ENCODE results near the gene VN1R4. TPM values are rescaled to one million over a fixed set of nuclear protein-coding genes. Genes with fewer than 3 reads are reported as not detected.
A peak's percentile ranks its signal among the peaks of the same experiment; 100 is the strongest.
"Not testable (repeated sequence)": the region's sequence is repeated elsewhere in the genome, so short reads cannot be mapped to it uniquely, and the experiment has no call there.

VN1R4 gene
- not detected in 2 replicates for total RNA-seq (2014; rRNA removed; shearing (Covaris generic))

GRCh38 chr19:53267623-53268022 is at the start of gene VN1R4:
VN1R4 (minus strand) TSS chr19:53267723; CDS start chr19:53267665, 58 bp downstream.
- not testable (repeated sequence) for DNase-seq (ENCODE audit: low read depth)

GRCh38 chr19:53311897-53312296 is 44.4 kb upstream of the VN1R4 start:
- DNase-seq (ENCODE audit: low read depth), result no peak

- DNase-seq (ENCODE audit: low read depth), result no peak
Observed at GRCh38 chr19:53311044-53311443, 43.5 kb upstream of the VN1R4 start.

- no peak for DNase-seq (ENCODE audit: low read depth)
Observed at GRCh38 chr19:53308339-53308811, 40.9 kb upstream of the VN1R4 start.

GRCh38 chr19:53301341-53301740 is 33.8 kb upstream of the VN1R4 start:
- not testable (repeated sequence) for DNase-seq (ENCODE audit: low read depth)

GRCh38 chr19:53294786-53295441 is 27.4 kb upstream of the VN1R4 start:
- no peak for DNase-seq (ENCODE audit: low read depth)

- DNase-seq (ENCODE audit: low read depth), result no peak
Observed at GRCh38 chr19:53290758-53291549, 23.4 kb upstream of the VN1R4 start.

- DNase-seq (ENCODE audit: low read depth), result no peak
Observed at GRCh38 chr19:53285087-53285486, 17.6 kb upstream of the VN1R4 start.

GRCh38 chr19:53281947-53282346 is 14.4 kb upstream of the VN1R4 start:
- DNase-seq (ENCODE audit: low read depth), result not testable (repeated sequence)

- no peak for DNase-seq (ENCODE audit: low read depth)
Observed at GRCh38 chr19:53275480-53275879, 8.0 kb upstream of the VN1R4 start.

GRCh38 chr19:53272044-53272443 is 4.5 kb upstream of the VN1R4 start:
- no peak for DNase-seq (ENCODE audit: low read depth)

- not testable (repeated sequence) for DNase-seq (ENCODE audit: low read depth)
Observed at GRCh38 chr19:53269861-53270260, 2.3 kb upstream of the VN1R4 start.

- DNase-seq (ENCODE audit: low read depth), result not testable (repeated sequence)
Observed at GRCh38 chr19:53257715-53258342, 9.7 kb downstream of the VN1R4 start, which contains the start of gene VN1R2. VN1R2 (plus strand) TSS chr19:53258292; CDS start chr19:53258376, 84 bp downstream.

GRCh38 chr19:53254411-53255341 is 12.8 kb downstream of the VN1R4 start, which contains the start of gene ZNF677:
ZNF677 (minus strand) TSS chr19:53254873; CDS start chr19:53251550, 3,323 bp downstream.
- peak; percentile 70 for DNase-seq (ENCODE audit: low read depth)

GRCh38 chr19:53246498-53246897 is 21.0 kb downstream of the VN1R4 start:
- DNase-seq (ENCODE audit: low read depth), result no peak

GRCh38 chr19:53237114-53237777 is 30.3 kb downstream of the VN1R4 start:
- no peak for DNase-seq (ENCODE audit: low read depth)

- DNase-seq (ENCODE audit: low read depth), result no peak
Observed at GRCh38 chr19:53224606-53225005, 42.9 kb downstream of the VN1R4 start.

- not testable (repeated sequence) for DNase-seq (ENCODE audit: low read depth)
Observed at GRCh38 chr19:53222716-53223115, 44.8 kb downstream of the VN1R4 start.

All from M059J (cell line).